ENCODE measurements around the gene PERM1.
A peak's percentile ranks its signal among the peaks of the same experiment; 100 is the strongest.
"Not testable (repeated sequence)": the region's sequence is repeated elsewhere in the genome, so short reads cannot be mapped to it uniquely, and the experiment has no call there.

Gene PERM1

GRCh38 chr1:978069-978834 lies 3.6 kb downstream of the PERM1 start:
- DNase-seq (ENCODE audit: low read depth in 2 of 2) = no peak

GRCh38 chr1:976791-977190 lies 5.1 kb downstream of the PERM1 start:
- not testable (repeated sequence) for DNase-seq (ENCODE audit: low read depth in 2 of 2)

- no peak for DNase-seq (ENCODE audit: low read depth in 2 of 2)
Measured at GRCh38 chr1:975896-976683, 5.8 kb downstream of the PERM1 start.

GRCh38 chr1:975365-975764 lies 6.5 kb downstream of the PERM1 start:
- DNase-seq (ENCODE audit: low read depth in 2 of 2) = no peak

GRCh38 chr1:974687-975328 lies 7.1 kb downstream of the PERM1 start:
- no peak for DNase-seq (ENCODE audit: low read depth in 2 of 2)

- no peak for DNase-seq (ENCODE audit: low read depth in 2 of 2)
Measured at GRCh38 chr1:974293-974640, 7.6 kb downstream of the PERM1 start.

GRCh38 chr1:973459-974292 lies 8.2 kb downstream of the PERM1 start:
- no peak for DNase-seq (ENCODE audit: low read depth in 2 of 2)

GRCh38 chr1:972726-973458 lies 9.0 kb downstream of the PERM1 start:
- no peak for DNase-seq (ENCODE audit: low read depth in 2 of 2)

GRCh38 chr1:971751-972506 lies 10.0 kb downstream of the PERM1 start:
- no peak for DNase-seq (ENCODE audit: low read depth in 2 of 2)

GRCh38 chr1:970973-971730 lies 10.7 kb downstream of the PERM1 start:
- no peak for DNase-seq (ENCODE audit: low read depth in 2 of 2)

- DNase-seq (ENCODE audit: low read depth in 2 of 2) = no peak
Measured at GRCh38 chr1:970242-970972, 11.5 kb downstream of the PERM1 start.

- no peak for DNase-seq (ENCODE audit: low read depth in 2 of 2)
Measured at GRCh38 chr1:969260-969855, 12.5 kb downstream of the PERM1 start.

- no peak for DNase-seq (ENCODE audit: low read depth in 2 of 2)
Measured at GRCh38 chr1:967466-968343, 14.2 kb downstream of the PERM1 start.

GRCh38 chr1:966704-967300 lies 15.1 kb downstream of the PERM1 start:
- DNase-seq (ENCODE audit: low read depth in 2 of 2) = peak; percentile 68

- no peak for DNase-seq (ENCODE audit: low read depth in 2 of 2)
Measured at GRCh38 chr1:966135-966703, 15.7 kb downstream of the PERM1 start, which contains the start of gene PLEKHN1. Gene PLEKHN1, plus strand, starts transcription at chr1:966482. Its CDS starts 50 bp downstream, at chr1:966532.

- no peak for DNase-seq (ENCODE audit: low read depth in 2 of 2)
Measured at GRCh38 chr1:965526-966134, 16.3 kb downstream of the PERM1 start.

Measured in activated CD8-positive, alpha-beta memory T cell treated with anti-CD3 and anti-CD28 coated beads for 4 hours (primary cell).